Measurements from ENCODE around the gene HDAC4.

Gene HDAC4

GRCh38 chr2:239152239-239152915, 248.4 kb downstream of the HDAC4 start:
- FAIRE-seq, result no peak
- no peak for DNase-seq (ENCODE audit: insufficient read length, low spot score)

GRCh38 chr2:239151201-239152131, 249.4 kb downstream of the HDAC4 start:
- FAIRE-seq, result no peak
- no peak for DNase-seq (ENCODE audit: insufficient read length, low spot score)

DNA sequence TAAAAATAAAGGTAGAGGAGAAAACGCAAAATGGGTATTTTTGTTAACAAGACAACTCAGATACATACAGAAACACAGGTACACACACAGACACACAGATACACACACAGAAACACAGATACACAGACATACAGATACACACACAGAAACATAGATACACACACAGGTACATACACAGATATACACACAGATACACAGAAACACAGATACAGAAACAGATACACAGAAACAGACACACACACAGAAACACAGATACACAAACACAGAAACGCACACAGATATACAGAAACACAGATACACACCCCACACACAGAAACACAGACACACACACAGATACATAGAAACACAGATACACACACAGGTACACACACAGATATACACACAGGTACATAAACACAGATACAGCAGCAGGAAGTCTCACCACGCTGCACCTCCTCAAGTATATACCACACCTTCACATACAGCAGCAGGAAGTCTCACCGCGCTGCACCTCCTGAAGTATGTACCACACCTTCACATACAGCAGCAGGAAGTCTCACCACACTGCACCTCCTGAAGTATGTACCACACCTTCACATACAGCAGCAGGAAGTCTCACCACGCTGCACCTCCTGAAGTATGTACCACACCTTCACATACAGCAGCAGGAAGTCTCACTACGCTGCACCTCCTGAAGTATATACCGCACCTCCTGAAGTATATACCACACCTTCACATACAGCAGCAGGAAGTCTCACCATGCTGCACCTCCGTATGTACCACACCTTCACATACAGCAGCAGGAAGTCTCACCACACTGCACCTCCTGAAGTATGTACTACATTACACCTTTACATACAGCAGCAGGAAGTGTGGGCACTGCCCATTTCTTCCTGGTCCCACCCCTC, 250.5 kb downstream of the HDAC4 start:
- DNase-seq (ENCODE audit: insufficient read length, low spot score) (no peak), FAIRE-seq (no peak)

DNA sequence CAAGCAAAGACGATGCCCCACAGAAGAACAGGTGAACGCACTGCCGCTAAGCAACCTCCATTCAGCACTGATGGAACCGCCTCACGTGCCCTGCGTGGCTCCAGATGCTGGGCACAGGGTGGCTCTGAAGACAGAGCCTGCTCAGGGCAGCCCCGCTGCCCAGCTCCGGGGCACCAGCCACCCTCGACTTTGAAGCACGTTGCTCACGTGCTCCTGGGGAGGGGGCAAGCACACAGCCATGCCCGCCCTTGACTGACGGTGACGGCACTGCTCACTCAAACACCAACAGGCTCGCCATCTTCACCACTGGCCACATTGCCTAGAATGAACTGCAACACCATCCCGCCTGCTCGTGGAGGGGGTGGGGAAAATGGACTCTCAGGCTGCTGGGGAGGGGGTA, 251.3 kb downstream of the HDAC4 start:
- FAIRE-seq, result no peak

GRCh38 chr2:239148495-239149200, 252.2 kb downstream of the HDAC4 start:
- DNase-seq (ENCODE audit: insufficient read length, low spot score), result no peak
- FAIRE-seq, result no peak

More for the DNA sequence above, 251.3 kb downstream of the HDAC4 start:
- no peak for DNase-seq (ENCODE audit: insufficient read length, low spot score)

DNA sequence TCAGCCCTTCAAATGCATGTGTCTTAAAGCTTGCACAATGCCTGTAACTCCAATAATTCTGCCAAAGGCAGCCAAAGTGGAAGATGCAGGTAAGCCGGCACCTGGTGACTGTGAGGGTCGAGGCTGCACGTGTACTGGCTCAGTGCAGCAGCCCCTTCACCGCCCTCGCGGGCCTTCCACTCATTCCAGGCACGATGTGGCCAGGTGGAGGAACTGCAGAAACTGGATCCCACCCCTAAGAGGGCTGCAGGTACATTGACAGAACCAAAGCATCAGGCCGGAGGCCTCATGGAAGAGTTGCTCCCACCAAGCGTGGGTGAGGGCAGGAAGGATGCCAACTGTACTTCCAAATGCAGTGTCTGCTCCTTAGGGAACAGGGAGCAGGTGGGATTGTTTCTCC, 253.4 kb downstream of the HDAC4 start:
- DNase-seq (ENCODE audit: insufficient read length, low spot score) (no peak), FAIRE-seq (no peak)

- DNase-seq (ENCODE audit: insufficient read length, low spot score), result no peak
- no peak for FAIRE-seq
These were observed 254.1 kb downstream of the HDAC4 start for GRCh38 chr2:239146741-239147181.

- DNase-seq (ENCODE audit: insufficient read length, low spot score), result no peak
- no peak for FAIRE-seq
These were observed 254.7 kb downstream of the HDAC4 start for GRCh38 chr2:239146011-239146641.

DNA sequence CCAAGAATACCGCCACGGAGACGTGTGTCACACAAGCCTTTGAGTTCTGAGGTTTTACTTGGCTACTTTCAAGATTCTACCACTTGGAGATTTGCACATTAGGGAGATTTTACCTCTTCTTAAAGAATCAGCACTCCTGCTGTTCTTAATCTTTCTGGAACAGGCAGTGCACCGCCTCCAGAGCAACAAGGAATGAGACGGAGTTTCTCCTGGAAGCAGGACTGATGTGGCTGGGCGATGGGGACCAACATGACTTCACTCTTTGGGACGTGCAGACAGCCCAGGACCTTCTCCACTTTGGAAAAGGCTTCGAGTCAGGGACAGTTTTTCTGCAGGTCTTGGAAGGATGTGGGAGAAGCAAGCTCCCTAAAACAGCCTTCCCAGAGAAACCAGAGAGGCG, 255.2 kb downstream of the HDAC4 start:
- FAIRE-seq (no peak), DNase-seq (ENCODE audit: insufficient read length, low spot score) (no peak)

- FAIRE-seq (no peak), DNase-seq (ENCODE audit: insufficient read length, low spot score) (no peak)
These were observed 255.7 kb downstream of the HDAC4 start for GRCh38 chr2:239145106-239145505.

- no peak for DNase-seq (ENCODE audit: insufficient read length, low spot score)
- FAIRE-seq, result no peak
These were observed 256.2 kb downstream of the HDAC4 start for GRCh38 chr2:239144713-239144999.

GRCh38 chr2:239143858-239144712, 256.7 kb downstream of the HDAC4 start:
- FAIRE-seq (no peak), DNase-seq (ENCODE audit: insufficient read length, low spot score) (peak; percentile 29)

DNA sequence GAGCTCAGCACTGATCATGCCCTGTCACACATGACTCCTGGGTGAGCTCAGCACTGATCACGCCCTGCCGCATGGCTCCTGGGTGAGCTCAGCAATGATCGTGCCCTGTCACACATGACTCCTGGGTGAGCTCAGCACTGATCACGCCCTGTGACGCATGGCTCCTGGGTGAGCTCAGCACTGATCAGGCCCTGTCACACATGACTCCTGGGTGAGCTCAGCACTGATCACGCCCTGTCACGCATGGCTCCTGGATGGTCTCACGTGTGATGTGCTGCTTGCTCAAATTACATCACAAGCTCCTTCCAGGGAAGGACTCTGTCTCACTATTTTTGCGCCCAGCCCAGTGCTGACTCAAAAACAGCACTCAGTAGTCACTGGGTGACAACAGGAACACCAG, 258.0 kb downstream of the HDAC4 start:
- FAIRE-seq (no peak), DNase-seq (ENCODE audit: insufficient read length, low spot score) (no peak)

DNA sequence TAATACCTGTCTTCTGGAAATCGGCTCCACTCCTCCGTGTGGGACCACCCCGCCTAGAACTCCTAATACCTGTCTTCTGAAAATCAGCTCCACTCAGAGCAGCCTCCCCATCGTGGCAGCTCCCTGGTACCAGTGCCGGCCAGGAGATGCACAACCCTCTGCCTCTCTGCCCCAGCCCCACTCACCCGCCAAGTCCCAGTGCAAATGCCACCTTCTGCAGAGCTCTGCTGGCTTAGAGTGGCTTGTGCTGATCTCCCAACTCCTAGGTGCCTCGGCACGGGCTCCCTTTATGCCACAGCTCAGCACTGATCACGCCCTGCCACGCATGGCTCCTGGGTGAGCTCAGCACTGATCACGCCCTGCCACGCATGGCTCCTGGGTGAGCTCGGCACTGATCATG, 258.5 kb downstream of the HDAC4 start:
- FAIRE-seq, result no peak
- DNase-seq (ENCODE audit: insufficient read length, low spot score), result no peak

- no peak for FAIRE-seq
- DNase-seq (ENCODE audit: insufficient read length, low spot score), result no peak
These were observed 259.6 kb downstream of the HDAC4 start for GRCh38 chr2:239141021-239141760.

- FAIRE-seq (no peak), DNase-seq (ENCODE audit: insufficient read length, low spot score) (no peak)
These were observed 260.3 kb downstream of the HDAC4 start for GRCh38 chr2:239140346-239141020.

- DNase-seq (ENCODE audit: insufficient read length, low spot score) (no peak), FAIRE-seq (no peak)
These were observed 261.3 kb downstream of the HDAC4 start for GRCh38 chr2:239139566-239139965.

DNA sequence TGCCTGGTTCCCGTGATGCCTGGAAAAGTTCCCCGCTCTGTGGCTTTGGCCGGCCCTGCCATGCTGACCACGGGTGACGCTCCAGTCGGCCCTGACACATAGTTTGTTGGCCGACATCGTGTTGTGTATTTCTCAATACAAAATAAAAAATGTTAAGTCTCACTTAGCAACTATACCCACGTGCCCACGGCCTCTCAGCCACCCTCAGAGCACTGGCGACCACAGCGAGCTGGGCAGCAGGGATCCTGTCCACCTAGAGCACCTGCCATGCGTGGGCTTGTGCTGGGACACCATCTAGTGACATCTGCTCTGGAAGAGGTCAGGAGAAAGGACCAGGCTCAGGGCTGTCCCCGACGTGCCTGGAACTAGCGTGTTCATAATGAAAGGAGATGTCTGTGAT, 261.7 kb downstream of the HDAC4 start:
- DNase-seq (ENCODE audit: insufficient read length, low spot score), result no peak
- FAIRE-seq, result no peak

Data from GM19239 (cell line).